Uterus (tissue), 2 donors: ENCODE measurements around the gene MED27.

Experiments
- CTCF ChIP-seq, 4 experiments: fragments of 200-600 bp in 2 of 4; fragments of 450-650 bp in 2 of 4; sonication (generic) in 2 of 4; IDR thresholded peaks; one replicate each; pipeline ENCODE4 v1.5.1; 2016 to 2019; ENCODE audit warnings: antibody characterized with exemption in 4 of 4, mild to moderate bottlenecking in 2 of 4, moderate library complexity in 1 of 4
- POLR2A ChIP-seq, 2 donors: fragments of 450-650 bp; IDR thresholded peaks; one replicate each; pipeline ENCODE4 v1.6.1; 2016; ENCODE audit warnings: antibody characterized with exemption in 2 of 2, mild to moderate bottlenecking in 1 of 2, moderate library complexity in 1 of 2

DNA sequence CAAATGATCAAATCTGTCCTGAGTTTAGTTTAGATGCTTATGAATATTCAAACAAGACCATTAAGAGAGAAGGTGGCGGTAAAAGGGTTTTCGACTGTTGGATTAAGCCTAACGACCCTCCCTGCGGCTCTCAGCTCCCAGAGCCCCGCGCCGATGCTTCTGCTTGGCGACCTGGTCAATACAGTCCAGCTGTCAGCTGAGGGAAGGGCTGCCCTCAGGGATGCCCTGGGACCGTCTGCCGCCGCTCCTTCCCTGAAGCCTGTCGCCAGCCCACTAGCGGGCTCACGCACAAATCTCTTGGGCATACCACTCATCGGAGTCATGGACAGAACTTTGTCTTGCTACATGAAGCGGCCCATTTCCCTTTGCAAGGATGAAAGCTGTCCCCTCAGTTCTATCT, 203.2 kb downstream of the MED27 start:
- no peak for TF ChIP-seq CTCF (IDR thresholded peaks at IDR 0.05)
- TF ChIP-seq POLR2A (IDR thresholded peaks at IDR 0.05): no peak
